Tibial nerve (tissue), 4 donors: ENCODE results near the gene EYA3.

Experiments
- EP300 ChIP-seq, 2 donors: sonication (generic); formaldehyde crosslinking; IDR thresholded peaks; one replicate each; pipeline ENCODE4 v1.6.1; 2017; ENCODE audit warnings: antibody characterized with exemption in 2 of 2, mild to moderate bottlenecking in 1 of 2
- POLR2A ChIP-seq, 2 donors: fragments of 450-650 bp; IDR thresholded peaks; one replicate each; pipeline ENCODE4 v1.6.1; 2017; ENCODE audit warnings: antibody characterized with exemption in 2 of 2, mild to moderate bottlenecking in 2 of 2, moderate library complexity in 2 of 2
- TF ChIP-seq, protein P1 (sequence below), 5 experiments: fragments of 200-600 bp in 3 of 5; fragments of 450-650 bp in 2 of 5; sonication (generic) in 3 of 5; IDR thresholded peaks; one replicate each; pipeline ENCODE4 v1.5.1; 2016 to 2019; ENCODE audit warnings: antibody characterized with exemption in 5 of 5, mild to moderate bottlenecking in 3 of 5, moderate library complexity in 2 of 5

DNA sequence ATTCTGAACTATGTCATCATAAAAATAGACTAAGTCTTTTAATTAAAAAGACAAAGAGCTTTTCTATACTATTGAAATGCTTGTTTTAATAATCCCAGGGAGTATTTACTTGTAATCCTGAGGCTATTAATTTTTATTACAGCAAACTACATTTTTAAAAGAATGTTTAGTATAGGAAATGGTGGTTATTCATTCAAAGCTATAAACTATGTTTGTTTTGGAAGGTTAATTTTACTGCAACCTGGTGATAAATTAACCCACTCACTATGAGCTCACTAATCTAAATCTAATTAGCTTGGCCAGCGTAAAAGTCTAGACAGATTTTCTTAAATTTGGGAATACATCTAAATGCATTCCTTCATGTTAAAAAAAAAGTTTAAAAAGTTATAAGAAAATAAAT lies 13.8 kb upstream of the EYA3 start:
- TF ChIP-seq, protein P1, sequence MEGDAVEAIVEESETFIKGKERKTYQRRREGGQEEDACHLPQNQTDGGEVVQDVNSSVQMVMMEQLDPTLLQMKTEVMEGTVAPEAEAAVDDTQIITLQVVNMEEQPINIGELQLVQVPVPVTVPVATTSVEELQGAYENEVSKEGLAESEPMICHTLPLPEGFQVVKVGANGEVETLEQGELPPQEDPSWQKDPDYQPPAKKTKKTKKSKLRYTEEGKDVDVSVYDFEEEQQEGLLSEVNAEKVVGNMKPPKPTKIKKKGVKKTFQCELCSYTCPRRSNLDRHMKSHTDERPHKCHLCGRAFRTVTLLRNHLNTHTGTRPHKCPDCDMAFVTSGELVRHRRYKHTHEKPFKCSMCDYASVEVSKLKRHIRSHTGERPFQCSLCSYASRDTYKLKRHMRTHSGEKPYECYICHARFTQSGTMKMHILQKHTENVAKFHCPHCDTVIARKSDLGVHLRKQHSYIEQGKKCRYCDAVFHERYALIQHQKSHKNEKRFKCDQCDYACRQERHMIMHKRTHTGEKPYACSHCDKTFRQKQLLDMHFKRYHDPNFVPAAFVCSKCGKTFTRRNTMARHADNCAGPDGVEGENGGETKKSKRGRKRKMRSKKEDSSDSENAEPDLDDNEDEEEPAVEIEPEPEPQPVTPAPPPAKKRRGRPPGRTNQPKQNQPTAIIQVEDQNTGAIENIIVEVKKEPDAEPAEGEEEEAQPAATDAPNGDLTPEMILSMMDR (IDR thresholded peaks at IDR 0.05): no peak
- TF ChIP-seq POLR2A (IDR thresholded peaks at IDR 0.05) (no peak), EP300 (IDR thresholded peaks at IDR 0.05) (no peak)
